Skin of body (tissue), 2 donors: ENCODE results near the gene FANCC. TPM values are rescaled to one million over a fixed set of nuclear protein-coding genes. Genes with fewer than 3 reads are reported as not detected.

ENCODE experiments used
- DNase-seq: peaks from one replicate; lab custom pipeline; 2025; lab: John Stamatoyannopoulos, UW
- total RNA-seq: library from RNA; depleted of rRNA; stranded (reverse); fragments of >200 nt; gene quantifications from one replicate; pipeline ENCODE4 v1.2.3, GENCODE V29; 2014

Gene FANCC
- 16.1 TPM for total RNA-seq

GRCh38 chr9:95317119-95317892 is at the start of gene FANCC:
Gene FANCC (minus strand): TSS chr9:95317709. CDS start chr9:95249291, 68,418 bp downstream.
- peak; percentile 96 for DNase-seq

GRCh38 chr9:95366731-95367325 is 49.3 kb upstream of the FANCC start:
- DNase-seq: no peak

- DNase-seq: no peak
Measured at GRCh38 chr9:95365766-95366165, 48.3 kb upstream of the FANCC start.

- no peak for DNase-seq
Measured at GRCh38 chr9:95363051-95363841, 45.7 kb upstream of the FANCC start.

- DNase-seq: no peak
Measured at GRCh38 chr9:95360866-95361265, 43.4 kb upstream of the FANCC start.

GRCh38 chr9:95357316-95357715 is 39.8 kb upstream of the FANCC start:
- DNase-seq: no peak

- DNase-seq: no peak
Measured at GRCh38 chr9:95355500-95355899, 38.0 kb upstream of the FANCC start.

GRCh38 chr9:95351051-95351450 is 33.5 kb upstream of the FANCC start:
- no peak for DNase-seq

GRCh38 chr9:95350266-95350665 is 32.8 kb upstream of the FANCC start:
- no peak for DNase-seq

- DNase-seq: no peak
Measured at GRCh38 chr9:95349091-95350038, 31.9 kb upstream of the FANCC start.

- no peak for DNase-seq
Measured at GRCh38 chr9:95346021-95346420, 28.5 kb upstream of the FANCC start.

GRCh38 chr9:95344735-95345325 is 27.3 kb upstream of the FANCC start:
- no peak for DNase-seq

- no peak for DNase-seq
Measured at GRCh38 chr9:95343725-95344287, 26.3 kb upstream of the FANCC start.

- DNase-seq: no peak
Measured at GRCh38 chr9:95342571-95342970, 25.1 kb upstream of the FANCC start.

GRCh38 chr9:95341293-95341962 is 23.9 kb upstream of the FANCC start:
- no peak for DNase-seq

GRCh38 chr9:95338243-95338642 is 20.7 kb upstream of the FANCC start:
- DNase-seq: no peak

GRCh38 chr9:95336281-95336680 is 18.8 kb upstream of the FANCC start:
- no peak for DNase-seq

GRCh38 chr9:95333426-95333825 is 15.9 kb upstream of the FANCC start:
- DNase-seq: peak; percentile 50

GRCh38 chr9:95332860-95333259 is 15.4 kb upstream of the FANCC start:
- DNase-seq: no peak
